Measurements from ENCODE around the gene LFNG. TPM values are rescaled to one million over a fixed set of nuclear protein-coding genes. Genes with fewer than 3 reads are reported as not detected.

The LFNG gene
- total RNA-seq, 4 donors from 2014 or later = 17.9 to 162 (median 80.6) TPM

DNA sequence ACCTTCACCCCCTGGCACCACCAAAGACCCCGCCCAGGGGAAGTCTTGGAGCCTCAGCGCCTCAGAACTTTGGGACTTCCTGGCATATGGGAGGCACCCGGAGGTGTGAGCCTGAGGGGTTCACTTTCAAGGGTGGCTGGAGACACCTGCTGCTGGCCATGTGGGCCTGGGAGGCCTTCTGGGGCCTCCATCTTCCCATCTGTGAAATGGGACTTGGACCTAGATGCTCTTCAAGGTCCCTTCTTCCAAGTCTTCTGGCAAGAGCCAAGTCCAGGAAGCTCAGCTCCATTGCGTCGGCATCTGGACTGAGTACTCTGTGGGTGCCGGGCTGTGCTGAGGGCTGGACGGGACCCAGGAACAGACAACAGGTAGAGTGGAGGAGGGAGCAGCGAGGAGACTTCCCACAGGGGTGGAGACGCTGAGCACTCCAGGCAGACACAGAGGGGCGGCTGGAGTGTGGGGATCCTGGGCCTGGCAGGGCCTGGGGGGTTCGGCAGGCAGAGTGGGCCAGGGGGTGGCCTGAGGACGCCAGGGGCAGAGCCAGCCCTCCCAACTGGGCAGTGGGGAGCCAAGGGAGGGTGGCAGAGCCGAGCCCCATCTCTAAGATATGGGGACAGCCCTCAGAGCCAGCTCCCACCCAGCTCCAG, 9.3 kb upstream of the LFNG start:
- no peak for DNase-seq
- in situ Hi-C loops (cut with MboI; ENCODE audit: low pct_ligation_motif_present in 1 of 4, low pct_unique_long_range_greater_than_20kb in 1 of 4, low sequenced_read_pairs in 3 of 4) = no loop called here
- Histone ChIP-seq H3K27ac (peak overlapping the region; percentile 50 to 65 (median 64)), H3K27me3 (no peaks in the 10 kb centered on the region), H3K4me3 (no peak overlapping the region), H3K4me1 (peaks cover 15 to 37% (median 28%) of the 10 kb centered on the region in 4 donors), H3K36me3 (no peaks in the 10 kb centered on the region), H3K9me3 (no peaks in the 10 kb centered on the region)
- no peak for TF ChIP-seq POLR2A (IDR thresholded peaks at IDR 0.05)
- TF ChIP-seq, protein P1, sequence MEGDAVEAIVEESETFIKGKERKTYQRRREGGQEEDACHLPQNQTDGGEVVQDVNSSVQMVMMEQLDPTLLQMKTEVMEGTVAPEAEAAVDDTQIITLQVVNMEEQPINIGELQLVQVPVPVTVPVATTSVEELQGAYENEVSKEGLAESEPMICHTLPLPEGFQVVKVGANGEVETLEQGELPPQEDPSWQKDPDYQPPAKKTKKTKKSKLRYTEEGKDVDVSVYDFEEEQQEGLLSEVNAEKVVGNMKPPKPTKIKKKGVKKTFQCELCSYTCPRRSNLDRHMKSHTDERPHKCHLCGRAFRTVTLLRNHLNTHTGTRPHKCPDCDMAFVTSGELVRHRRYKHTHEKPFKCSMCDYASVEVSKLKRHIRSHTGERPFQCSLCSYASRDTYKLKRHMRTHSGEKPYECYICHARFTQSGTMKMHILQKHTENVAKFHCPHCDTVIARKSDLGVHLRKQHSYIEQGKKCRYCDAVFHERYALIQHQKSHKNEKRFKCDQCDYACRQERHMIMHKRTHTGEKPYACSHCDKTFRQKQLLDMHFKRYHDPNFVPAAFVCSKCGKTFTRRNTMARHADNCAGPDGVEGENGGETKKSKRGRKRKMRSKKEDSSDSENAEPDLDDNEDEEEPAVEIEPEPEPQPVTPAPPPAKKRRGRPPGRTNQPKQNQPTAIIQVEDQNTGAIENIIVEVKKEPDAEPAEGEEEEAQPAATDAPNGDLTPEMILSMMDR (IDR thresholded peaks at IDR 0.05) = no peak
- no peak for TF ChIP-seq POLR2AphosphoS5 (IDR thresholded peaks at IDR 0.05)
- TF ChIP-seq EP300 (IDR thresholded peaks at IDR 0.05; ENCODE audit: low read depth) = no peak
- intact Hi-C loops (cut with DNase I; ENCODE audit: low total_unique reads) = no loop called here
- WGBS, 2 donors (ENCODE audit: low coverage in 1 of 2) = 89% methylated on average over 13 of the region's 13 CpGs; no CpG with 5 or more reads in 1 of the 2 donors

DNA sequence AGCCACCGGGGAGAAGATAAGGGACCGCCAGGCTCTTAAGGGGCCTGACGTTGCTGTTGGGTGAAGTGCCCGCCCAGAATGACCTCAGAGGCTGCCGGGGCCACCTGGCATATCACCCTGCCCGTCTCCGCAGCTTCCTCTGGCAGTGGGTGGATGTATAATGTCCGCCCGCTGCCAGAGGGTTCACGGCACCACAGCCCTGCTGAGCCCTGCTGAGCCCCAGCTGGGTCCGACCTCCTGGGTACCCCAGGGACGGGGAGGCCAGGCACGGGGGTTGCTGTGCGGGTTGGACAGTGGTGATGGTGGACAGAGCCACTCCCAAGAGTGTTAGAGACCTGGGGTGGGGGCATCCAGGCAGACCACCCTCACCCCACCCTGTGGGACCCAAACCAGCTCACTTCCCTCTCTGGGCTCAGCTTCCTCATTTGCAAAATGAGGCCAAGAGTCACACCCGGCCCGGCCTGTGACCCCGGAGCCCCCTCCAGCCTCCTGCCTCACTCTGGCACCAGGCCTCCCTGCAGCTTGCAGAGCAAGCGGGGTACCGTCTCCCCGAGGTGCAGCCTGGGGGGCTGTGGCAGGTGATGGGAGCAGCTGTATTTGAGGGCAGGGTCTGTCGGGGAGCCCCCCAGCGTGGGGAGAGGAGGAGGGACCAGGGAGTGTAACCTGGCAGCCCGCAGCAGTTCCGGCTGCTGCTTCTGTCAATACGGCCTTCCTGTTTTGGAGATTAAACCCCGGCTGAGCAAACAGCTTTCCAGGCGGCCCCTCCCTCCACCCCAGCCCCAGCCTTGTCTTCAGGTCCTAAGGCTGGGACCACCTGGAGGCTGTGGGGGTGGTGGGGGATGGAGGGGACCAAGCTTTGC, 8.4 kb upstream of the LFNG start:
- 21% methylated on average over 18 of the region's 27 CpGs; no CpG with 5 or more reads in 1 of the 2 donors for WGBS, 2 donors (ENCODE audit: low coverage in 1 of 2)
- TF ChIP-seq POLR2A (IDR thresholded peaks at IDR 0.05) = no peak
- no peaks in the 10 kb centered on the region for H3K9me3 ChIP-seq
- H3K27ac ChIP-seq = peak overlapping the region; percentile 50 to 65 (median 64)
- intact Hi-C loops (cut with DNase I; ENCODE audit: low total_unique reads) (no loop called here), in situ Hi-C loops (cut with MboI; ENCODE audit: low pct_ligation_motif_present in 1 of 4, low pct_unique_long_range_greater_than_20kb in 1 of 4, low sequenced_read_pairs in 3 of 4) (no loop called here)
- peak; percentile 61 for DNase-seq
- peaks cover 15 to 37% (median 28%) of the 10 kb centered on the region in 4 donors for H3K4me1 ChIP-seq
- no peak overlapping the region for H3K4me3 ChIP-seq
- no peaks in the 10 kb centered on the region for H3K36me3 ChIP-seq
- H3K27me3 ChIP-seq = no peaks in the 10 kb centered on the region

DNA sequence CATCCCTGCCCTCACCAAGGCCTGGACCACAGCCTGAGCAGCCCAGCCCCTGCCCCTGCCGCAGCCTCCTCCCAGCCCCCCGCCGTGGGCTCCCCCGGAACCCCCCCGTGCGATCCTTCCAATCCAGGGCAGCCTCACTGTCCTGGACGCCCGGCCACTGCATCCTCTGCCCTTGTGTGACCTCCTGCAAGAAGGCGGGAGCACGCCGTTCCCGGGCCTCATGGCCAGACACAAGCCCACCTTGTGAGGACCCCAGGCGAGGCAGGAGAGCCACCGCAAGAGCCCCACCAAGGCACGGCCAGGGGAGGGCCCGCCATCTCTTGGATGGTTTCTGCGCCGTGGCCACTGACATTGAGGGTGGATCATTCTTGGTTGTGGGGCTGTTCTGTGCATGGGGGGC, 7.8 kb upstream of the LFNG start:
- Histone ChIP-seq H3K4me1 (peaks cover 15 to 37% (median 28%) of the 10 kb centered on the region in 4 donors), H3K27me3 (no peaks in the 10 kb centered on the region), H3K4me3 (no peak overlapping the region), H3K9me3 (no peaks in the 10 kb centered on the region), H3K36me3 (no peaks in the 10 kb centered on the region), H3K27ac (peak overlapping the region; percentile 50 to 65 (median 64))
- intact Hi-C loops (cut with DNase I; ENCODE audit: low total_unique reads) (no loop called here), in situ Hi-C loops (cut with MboI; ENCODE audit: low pct_ligation_motif_present in 1 of 4, low pct_unique_long_range_greater_than_20kb in 1 of 4, low sequenced_read_pairs in 3 of 4) (no loop called here)
- 54% methylated on average over 7 of the region's 18 CpGs; no CpG with 5 or more reads in 1 of the 2 donors for WGBS, 2 donors (ENCODE audit: low coverage in 1 of 2)
- DNase-seq = no peak
- TF ChIP-seq POLR2A (IDR thresholded peaks at IDR 0.05) (no peak), EP300 (IDR thresholded peaks at IDR 0.05; ENCODE audit: low read depth) (no peak)
- TF ChIP-seq, protein P1 (IDR thresholded peaks at IDR 0.05) = no peak

DNA sequence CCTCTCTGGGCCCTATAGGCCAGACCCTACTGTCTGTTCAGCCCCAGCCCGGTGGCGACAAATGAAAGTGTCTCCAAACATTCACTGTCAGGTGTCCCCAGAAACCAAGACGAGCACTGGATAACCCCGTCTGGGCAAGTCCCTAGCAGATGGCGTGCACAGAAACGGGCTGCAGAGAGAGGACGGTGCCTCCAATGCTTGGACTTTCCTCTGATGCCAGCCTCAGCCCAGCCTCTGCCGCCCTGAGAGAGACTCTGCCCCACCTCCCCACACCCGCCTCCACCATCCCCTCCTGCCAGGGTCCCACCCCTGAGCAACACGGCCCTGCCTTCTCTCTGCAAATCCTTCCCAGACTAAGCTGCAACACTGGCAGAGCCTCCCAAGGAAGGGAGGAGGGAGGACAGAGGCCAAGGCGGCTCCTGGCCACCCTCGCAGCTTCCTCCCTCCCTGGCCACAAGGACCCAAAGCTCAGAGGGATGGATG, 7.4 kb upstream of the LFNG start:
- Histone ChIP-seq H3K4me1 (peaks cover 15 to 37% (median 28%) of the 10 kb centered on the region in 4 donors), H3K27ac (peak overlapping the region; percentile 50 to 65 (median 64)), H3K9me3 (no peaks in the 10 kb centered on the region), H3K27me3 (no peaks in the 10 kb centered on the region), H3K4me3 (no peak overlapping the region), H3K36me3 (no peaks in the 10 kb centered on the region)
- TF ChIP-seq EP300 (IDR thresholded peaks at IDR 0.05; ENCODE audit: low read depth) = no peak
- peak; percentile 11 for TF ChIP-seq POLR2A (IDR thresholded peaks at IDR 0.05)
- TF ChIP-seq, protein P1 (IDR thresholded peaks at IDR 0.05) = no peak
- peak in 1 of 3 donors; percentile 29 for TF ChIP-seq POLR2AphosphoS5 (IDR thresholded peaks at IDR 0.05)
- 26% methylated on average over 12 of the region's 12 CpGs; no CpG with 5 or more reads in 1 of the 2 donors for WGBS, 2 donors (ENCODE audit: low coverage in 1 of 2)
- peak; percentile 42 for DNase-seq
- intact Hi-C loops (cut with DNase I; ENCODE audit: low total_unique reads) (no loop called here), in situ Hi-C loops (cut with MboI; ENCODE audit: low pct_ligation_motif_present in 1 of 4, low pct_unique_long_range_greater_than_20kb in 1 of 4, low sequenced_read_pairs in 3 of 4) (no loop called here)
